IMR-90 (cell line): ENCODE data around the gene KMT2B. TPM values are rescaled to one million over a fixed set of nuclear protein-coding genes. Genes with fewer than 3 reads are reported as not detected.
A peak's percentile ranks its signal among the peaks of the same experiment; 100 is the strongest.

Experiments
- ATAC-seq: fragments of 200-7000 bp; cut with Tn5 transposase; 2 replicates; pipeline ENCODE4 v1.9.1; 2020; ENCODE audit warnings: low read depth, mild to moderate bottlenecking, moderate library complexity
- BruUV-seq: library from RNA; stranded (reverse); fragments of 400-500 nt; replicated peaks from 2 replicates; lab custom pipeline; 2021; lab: Mats Ljungman, UMichigan
- CTCF ChIA-PET: fragments of 300-600 bp; formaldehyde crosslinking; extraction: SDS; loops from one replicate; lab custom pipeline; 2021; ENCODE audit warnings: antibody characterized with exemption; lab: Yijun Ruan, JAX
- POLR2A ChIA-PET: fragments of 300-600 bp; sonication (Branson Sonifier 250); formaldehyde crosslinking; loops from one replicate; lab custom pipeline; 2022; ENCODE audit warnings: antibody characterized with exemption; ENCODE audit not compliant: unreplicated experiment; lab: Charles Lee
- DNase-seq: peaks from one replicate; pipeline ENCODE4 v3.0.0; 2013
- H2AFZ ChIP-seq: replicated peaks from 2 replicates; pipeline ENCODE3; 2013; ENCODE audit warnings: low read length, mild to moderate bottlenecking; ENCODE audit not compliant: poor library complexity
- H2AK5ac ChIP-seq: 2 replicates; pipeline ENCODE4 v1.6.1; 2013; ENCODE audit warnings: low read depth, low read length, inconsistent platforms
- H2AK9ac ChIP-seq: replicated peaks from 2 replicates; pipeline ENCODE3; 2013; ENCODE audit warnings: mild to moderate bottlenecking, low read depth, low read length, moderate library complexity; ENCODE audit not compliant: poor library complexity
- H2BK120ac ChIP-seq: 2 replicates; pipeline ENCODE4 v1.6.1; 2013; ENCODE audit warnings: low read depth, low read length, inconsistent platforms
- H2BK15ac ChIP-seq: 3 replicates; pipeline ENCODE4 v1.6.1; 2013; ENCODE audit warnings: low read depth, low read length, inconsistent platforms
- H2BK20ac ChIP-seq: 2 replicates; pipeline ENCODE4 v1.6.1; 2013; ENCODE audit warnings: low read depth, mild to moderate bottlenecking, inconsistent platforms, low read length, moderate library complexity
- H2BK5ac ChIP-seq: 2 replicates; pipeline ENCODE4 v1.6.1; 2013; ENCODE audit warnings: mild to moderate bottlenecking, low read depth, low read length, inconsistent platforms; ENCODE audit not compliant: poor library complexity, severe bottlenecking
- H3K14ac ChIP-seq: replicated peaks from 2 replicates; pipeline ENCODE4 v1.6.1; 2013; ENCODE audit warnings: low read depth, low read length, inconsistent platforms
- H3K18ac ChIP-seq: 2 replicates; pipeline ENCODE4 v1.6.1; 2013; ENCODE audit warnings: low read depth, low read length, control low read depth
- H3K23ac ChIP-seq: 2 replicates; pipeline ENCODE4 v1.6.1; 2013; ENCODE audit warnings: low read depth, low read length, inconsistent platforms
- H3K27ac ChIP-seq: 2 replicates; pipeline ENCODE4 v1.5.1; 2013; ENCODE audit warnings: mild to moderate bottlenecking, control low read depth, low read length; ENCODE audit not compliant: insufficient read depth
- H3K27me3 ChIP-seq: 2 replicates; pipeline ENCODE4 v1.6.1; 2013; ENCODE audit warnings: low read length; ENCODE audit not compliant: control insufficient read depth, insufficient read depth
- H3K36me3 ChIP-seq: 2 replicates; pipeline ENCODE4 v1.6.1; 2013; ENCODE audit warnings: low read length, mixed read lengths; ENCODE audit not compliant: control insufficient read depth, insufficient read depth
- H3K4ac ChIP-seq: 2 replicates; pipeline ENCODE4 v1.6.1; 2013; ENCODE audit warnings: low read depth, low read length, inconsistent platforms
- H3K4me1 ChIP-seq: 2 replicates; pipeline ENCODE4 v1.6.1; 2013; ENCODE audit warnings: low read length, mixed read lengths; ENCODE audit not compliant: control insufficient read depth, insufficient read depth
- H3K4me2 ChIP-seq: 2 replicates; pipeline ENCODE4 v1.6.1; 2013; ENCODE audit warnings: low read depth, mild to moderate bottlenecking, control low read depth, low read length, moderate library complexity
- H3K4me3 ChIP-seq: 2 replicates; pipeline ENCODE4 v1.5.1; 2013; ENCODE audit warnings: low read depth, mild to moderate bottlenecking, control low read depth, low read length, moderate library complexity; ENCODE audit not compliant: insufficient read depth
- H3K56ac ChIP-seq: 2 replicates; pipeline ENCODE4 v1.6.1; 2013; ENCODE audit warnings: low read length, inconsistent platforms; ENCODE audit not compliant: insufficient read depth; ENCODE audit errors: extremely low read depth
- H3K79me1 ChIP-seq, 2 experiments: 2 replicates each; pipeline ENCODE4 v1.6.1; 2013; ENCODE audit warnings: low read length in 2 of 2, inconsistent platforms in 1 of 2, low read depth in 1 of 2
- H3K9ac ChIP-seq: 2 replicates; pipeline ENCODE4 v1.6.1; 2013; ENCODE audit warnings: low read depth, low read length, control low read depth
- H3K9me1 ChIP-seq: 2 replicates; pipeline ENCODE4 v1.6.1; 2013; ENCODE audit warnings: low read length, inconsistent platforms; ENCODE audit not compliant: insufficient read depth
- H3K9me3 ChIP-seq: 2 replicates; pipeline ENCODE4 v1.6.1; 2013; ENCODE audit warnings: low read length; ENCODE audit not compliant: control insufficient read depth, insufficient read depth
- H4K20me1 ChIP-seq: 2 replicates; pipeline ENCODE4 v1.6.1; 2013; ENCODE audit warnings: low read length, inconsistent platforms; ENCODE audit not compliant: insufficient read depth
- H4K5ac ChIP-seq: 2 replicates; pipeline ENCODE4 v1.6.1; 2013; ENCODE audit warnings: mild to moderate bottlenecking, low read depth, low read length, control low read depth
- H4K8ac ChIP-seq, 2 experiments: 2 replicates each; pipeline ENCODE4 v1.6.1; 2013; ENCODE audit warnings: low read depth in 2 of 2, low read length in 2 of 2, control low read depth in 1 of 2, inconsistent platforms in 1 of 2
- H4K91ac ChIP-seq: 2 replicates; pipeline ENCODE4 v1.6.1; 2013; ENCODE audit warnings: low read depth, low read length, inconsistent platforms; ENCODE audit not compliant: insufficient read depth
- BHLHE40 ChIP-seq: fragments of 150-350 bp; IDR thresholded peaks from 2 replicates; pipeline ENCODE4 v1.6.1; 2016; ENCODE audit warnings: mild to moderate bottlenecking, low read depth, low read length
- CHD1 ChIP-seq: IDR thresholded peaks from 2 replicates; pipeline ENCODE4 v1.6.1; 2012; ENCODE audit warnings: low read depth, low read length, improper control_type of control experiment
- CTCF ChIP-seq: conservative IDR thresholded peaks from 2 replicates; pipeline ENCODE4 v1.5.1; 2012; ENCODE audit warnings: mild to moderate bottlenecking, low read depth, low read length, improper control_type of control experiment
- ELK1 ChIP-seq: fragments of 150-350 bp; IDR thresholded peaks from 2 replicates; pipeline ENCODE4 v1.6.1; 2016; ENCODE audit warnings: low read depth, mild to moderate bottlenecking, low read length, moderate library complexity, borderline replicate concordance
- MAFK ChIP-seq: IDR thresholded peaks from 2 replicates; pipeline ENCODE4 v1.6.1; 2012; ENCODE audit warnings: low read depth, low read length, improper control_type of control experiment
- MAZ ChIP-seq: IDR thresholded peaks from 2 replicates; pipeline ENCODE4 v1.6.1; 2012; ENCODE audit warnings: low read depth, mild to moderate bottlenecking, low read length, improper control_type of control experiment, moderate library complexity, borderline replicate concordance
- NFE2L2 ChIP-seq: fragments of 150-350 bp; IDR thresholded peaks from 2 replicates; pipeline ENCODE4 v1.6.1; 2016; ENCODE audit warnings: low read depth, mild to moderate bottlenecking, low read length
- POLR2A ChIP-seq: IDR thresholded peaks from 2 replicates; pipeline ENCODE4 v1.6.1; 2012; ENCODE audit warnings: mild to moderate bottlenecking, low read depth, low read length
- RAD21 ChIP-seq: IDR thresholded peaks from 2 replicates; pipeline ENCODE4 v1.6.1; 2012; ENCODE audit warnings: low read length, improper control_type of control experiment
- RCOR1 ChIP-seq: IDR thresholded peaks from 2 replicates; pipeline ENCODE4 v1.6.1; 2012; ENCODE audit warnings: mild to moderate bottlenecking, low read length, improper control_type of control experiment; ENCODE audit not compliant: insufficient replicate concordance
- RFX5 ChIP-seq: IDR thresholded peaks from 2 replicates; pipeline ENCODE4 v1.8.0; 2012; ENCODE audit warnings: low read depth, mild to moderate bottlenecking, low read length, moderate library complexity
- USF2 ChIP-seq: fragments of 150-350 bp; IDR thresholded peaks from 2 replicates; pipeline ENCODE4 v1.6.1; 2017; ENCODE audit warnings: mild to moderate bottlenecking, antibody characterized with exemption, low read length, low read depth
- WGBS, 2 experiments: methylation state at CpG; one replicate each; pipeline versions ENCODE4 v1.1.5 to v1.1.7; 2013; ENCODE audit warnings: missing lambda C conversion rate in 2 of 2; ENCODE audit not compliant: insufficient read length in 1 of 2; ENCODE audit errors: extremely low coverage in 2 of 2; 5-methylcytosine and 5-hydroxymethylcytosine counted together
- dilution Hi-C: fragments of 300-500 bp; cut with HindIII; formaldehyde crosslinking; loops from one replicate; pipeline ENCODE4 v1.14.3; 2018; ENCODE audit warnings: low sequenced_read_pairs; ENCODE audit not compliant: unreplicated experiment
- in situ Hi-C: fragments of 300-500 bp; cut with MboI; formaldehyde crosslinking; loops from 3 replicates; pipeline ENCODE4 v1.14.3; 2019; ENCODE audit warnings: low sequenced_read_pairs, inconsistent platforms, mixed read lengths
- intact Hi-C: fragments of 100-400 bp; cut with micrococcal nuclease; formaldehyde crosslinking; loops from 2 replicates; pipeline ENCODE4 v1.10.0; 2022
- polyA plus RNA-seq, 3 experiments: library from polyadenylated mRNA; depleted of rRNA; stranded (reverse); fragments of >200 nt; gene quantifications; 2 replicates each; pipeline ENCODE4 v1.2.3, GENCODE V29; 2012; ENCODE audit warnings: low replicate concordance in 1 of 3
- total RNA-seq: library from RNA; depleted of rRNA; stranded (reverse); fragments of >200 nt; gene quantifications from 2 replicates; pipeline ENCODE4 v1.2.3, GENCODE V29; 2012

KMT2B gene
- total and polyA plus RNA-seq, 2 of the 4 experiments (the other 2 are of a cell fraction), result 3.0 to 30.7 TPM

GRCh38 chr19:35715981-35716800, 1.6 kb upstream of the KMT2B start:
- peak overlapping the region; percentile 72 for H3K4me3 ChIP-seq
- peak overlapping the region; percentile 75 for H3K4me2 ChIP-seq
- dilution Hi-C loops, result no loop called here
- H2AK9ac ChIP-seq, result peak overlapping the region; percentile 84
- peak overlapping the region; percentile 81; the same call in 1 of the 2 replicates for H3K14ac ChIP-seq
- H3K36me3 ChIP-seq, result peaks cover 6% of the 10 kb centered on the region; the same call in 1 of the 2 replicates
- intact Hi-C loops, result loop anchor here (2.0 kb wide), 2 partner anchors 29 to 71 kb away; partner anchors contain the start of genes PSENEN and U2AF1L4
- peak overlapping the region; percentile 59 for H3K27ac ChIP-seq
- ATAC-seq (peak; percentile 22), DNase-seq (peak; percentile 30)
- no peak overlapping the region for H2BK20ac ChIP-seq
- H2BK120ac ChIP-seq, result peak overlapping the region; percentile 12
- H2BK15ac ChIP-seq, result no peak overlapping the region; the same call in 2 of the 3 replicates
- peak overlapping the region; percentile 57 for H3K9ac ChIP-seq
- TF ChIP-seq RFX5 (no peak), BHLHE40 (no peak), POLR2A (no peak), MAZ (no peak), MAFK (no peak), ELK1 (no peak), NFE2L2 (no peak), USF2 (no peak), CTCF (no peak), RCOR1 (no peak), RAD21 (no peak), CHD1 (no peak)
- H3K56ac ChIP-seq, result no peak overlapping the region; the same call in 1 of the 2 replicates
- H4K91ac ChIP-seq, result peak overlapping the region; percentile 74; the same call in 1 of the 2 replicates
- H2BK5ac ChIP-seq, result peak overlapping the region; percentile 32
- H4K8ac ChIP-seq, result peak overlapping the region; percentile 73 to 87
- H4K5ac ChIP-seq, result peak overlapping the region; percentile 43
- no TSS peak for BruUV-seq
- H3K9me3 ChIP-seq, result no peaks in the 10 kb centered on the region
- CTCF ChIA-PET, result no interaction called here
- H2AFZ ChIP-seq, result peak overlapping the region; percentile 99
- no peak overlapping the region for H3K18ac ChIP-seq
- peaks cover 16% of the 10 kb centered on the region for H4K20me1 ChIP-seq
- peaks cover 14% of the 10 kb centered on the region for H3K4me1 ChIP-seq
- in situ Hi-C loops, result loop anchor here (5.0 kb wide), 1 partner anchor 169 kb away; the partner anchor contains the start of gene TMEM147
- no peaks in the 10 kb centered on the region for H3K27me3 ChIP-seq
- 8% methylated on average over 37 of the region's 52 CpGs; no CpG with 5 or more reads in 1 of the 2 experiments for WGBS, 2 experiments
- peak overlapping the region; percentile 91 for H3K4ac ChIP-seq
- no peaks in the 10 kb centered on the region; the same call in 1 of the 2 replicates for H3K9me1 ChIP-seq
- peak overlapping the region; percentile 68 for H2AK5ac ChIP-seq
- peak overlapping the region; percentile 55 for H3K23ac ChIP-seq
- POLR2A ChIA-PET, result no interaction called here
- peaks cover 4 to 31% of the 10 kb centered on the region in 2 experiments; a peak in 2 of 4 replicates for H3K79me1 ChIP-seq
